IgD-negative memory B cell (primary cell): Measurements from ENCODE around the gene ANGPTL2. TPM values are rescaled to one million over a fixed set of nuclear protein-coding genes. Genes with fewer than 3 reads are reported as not detected.

ENCODE experiments used
- H3K27ac Mint-ChIP-seq, 3 donors: one replicate each; pipeline ENCODE4 v1.8.0; 2020 to 2022; ENCODE audit warnings: mild to moderate bottlenecking in 3 of 3, mixed read lengths in 3 of 3, moderate library complexity in 1 of 3
- H3K27me3 Mint-ChIP-seq: one replicate; pipeline ENCODE4 v1.8.0; 2021; ENCODE audit warnings: mixed read lengths
- H3K36me3 Mint-ChIP-seq: one replicate; pipeline ENCODE4 v1.8.0; 2020; ENCODE audit warnings: mild to moderate bottlenecking, mixed read lengths
- H3K4me1 Mint-ChIP-seq, 3 donors: one replicate each; pipeline ENCODE4 v1.8.0; 2020 to 2022; ENCODE audit warnings: mixed read lengths in 3 of 3, mild to moderate bottlenecking in 1 of 3
- H3K4me3 Mint-ChIP-seq, 4 donors: one replicate each; pipeline ENCODE4 v1.8.0; 2020 to 2022; ENCODE audit warnings: mild to moderate bottlenecking in 4 of 4, mixed read lengths in 4 of 4, moderate library complexity in 3 of 4
- H3K9me3 Mint-ChIP-seq, 3 donors: one replicate each; pipeline ENCODE4 v1.8.0; 2020 to 2021; ENCODE audit warnings: mixed read lengths in 3 of 3, mild to moderate bottlenecking in 1 of 3
- polyA plus RNA-seq: library from polyadenylated mRNA; unstranded; fragments of 300-500 nt; fragmentation: Illumina TruSeq; gene quantifications from one replicate; pipeline ENCODE4 v1.2.3, GENCODE V29; 2021

Gene ANGPTL2
- polyA plus RNA-seq, 1 donor from 2014 or later, result 0.08 TPM

- H3K27me3 Mint-ChIP-seq, result peaks cover 14% of the 10 kb centered on the region
Measured at GRCh38 chr9:127123064-127123890, 842 bp upstream of the ANGPTL2 start.

GRCh38 chr9:127121628-127122175 lies 733 bp downstream of the ANGPTL2 start:
- Mint-ChIP-seq H3K9me3 (no peaks in the 10 kb centered on the region), H3K4me1 (peaks cover 4 to 18% (median 12%) of the 10 kb centered on the region in 3 donors), H3K27ac (peak overlapping the region in 1 of 3 donors; percentile 29), H3K36me3 (peaks cover 9% of the 10 kb centered on the region), H3K4me3 (peak overlapping the region in 1 of 4 donors; percentile 14), H3K27me3 (peaks cover 14% of the 10 kb centered on the region)

More at GRCh38 chr9:127123064-127123890, 842 bp upstream of the ANGPTL2 start:
- no peaks in the 10 kb centered on the region for H3K9me3 Mint-ChIP-seq
- H3K27ac Mint-ChIP-seq, result no peak overlapping the region
- H3K4me1 Mint-ChIP-seq, result peaks cover 0 to 12% (median 7%) of the 10 kb centered on the region in 3 donors
- peaks cover 12% of the 10 kb centered on the region for H3K36me3 Mint-ChIP-seq
- peak overlapping the region in 3 of 4 donors; percentile 26 to 83 (median 54) for H3K4me3 Mint-ChIP-seq

GRCh38 chr9:127119320-127119709 lies 3.1 kb downstream of the ANGPTL2 start:
- Mint-ChIP-seq H3K27ac (no peak overlapping the region), H3K4me3 (no peak overlapping the region), H3K36me3 (peaks cover 9% of the 10 kb centered on the region), H3K4me1 (peaks cover 4 to 25% (median 14%) of the 10 kb centered on the region in 3 donors), H3K9me3 (no peaks in the 10 kb centered on the region), H3K27me3 (peaks cover 9% of the 10 kb centered on the region)

- H3K4me3 Mint-ChIP-seq, result no peak overlapping the region
- no peak overlapping the region for H3K27ac Mint-ChIP-seq
- H3K9me3 Mint-ChIP-seq, result no peaks in the 10 kb centered on the region
- H3K27me3 Mint-ChIP-seq, result peaks cover 9% of the 10 kb centered on the region
- H3K4me1 Mint-ChIP-seq, result peaks cover 4 to 25% (median 14%) of the 10 kb centered on the region in 3 donors
- H3K36me3 Mint-ChIP-seq, result peaks cover 10% of the 10 kb centered on the region
Measured at GRCh38 chr9:127118597-127119319, 3.7 kb downstream of the ANGPTL2 start.

- H3K9me3 Mint-ChIP-seq, result no peaks in the 10 kb centered on the region
- peaks cover 10% of the 10 kb centered on the region for H3K36me3 Mint-ChIP-seq
- H3K4me1 Mint-ChIP-seq, result peaks cover 4 to 23% (median 14%) of the 10 kb centered on the region in 3 donors
- H3K4me3 Mint-ChIP-seq, result no peak overlapping the region
- peaks cover 9% of the 10 kb centered on the region for H3K27me3 Mint-ChIP-seq
- no peak overlapping the region for H3K27ac Mint-ChIP-seq
Measured at GRCh38 chr9:127117801-127118200, 4.6 kb downstream of the ANGPTL2 start.

- Mint-ChIP-seq H3K9me3 (no peaks in the 10 kb centered on the region), H3K4me1 (peaks cover 4 to 21% (median 14%) of the 10 kb centered on the region in 3 donors), H3K27me3 (peaks cover 5% of the 10 kb centered on the region), H3K27ac (peak overlapping the region in 1 of 3 donors; percentile 44), H3K36me3 (peaks cover 10% of the 10 kb centered on the region), H3K4me3 (no peak overlapping the region)
Measured at GRCh38 chr9:127116957-127117356, 5.5 kb downstream of the ANGPTL2 start.

GRCh38 chr9:127116088-127116726 lies 6.2 kb downstream of the ANGPTL2 start:
- peak overlapping the region in 1 of 4 donors; percentile 49 for H3K4me3 Mint-ChIP-seq
- H3K27ac Mint-ChIP-seq, result no peak overlapping the region

GRCh38 chr9:127114606-127115005 lies 7.8 kb downstream of the ANGPTL2 start:
- Mint-ChIP-seq H3K27me3 (no peaks in the 10 kb centered on the region), H3K36me3 (peaks cover 12% of the 10 kb centered on the region), H3K27ac (no peak overlapping the region), H3K9me3 (no peaks in the 10 kb centered on the region), H3K4me1 (peaks cover 4 to 18% (median 12%) of the 10 kb centered on the region in 3 donors), H3K4me3 (no peak overlapping the region)

More at GRCh38 chr9:127116088-127116726, 6.2 kb downstream of the ANGPTL2 start:
- H3K36me3 Mint-ChIP-seq, result peaks cover 8% of the 10 kb centered on the region
- no peaks in the 10 kb centered on the region for H3K9me3 Mint-ChIP-seq
- peaks cover 4 to 18% (median 12%) of the 10 kb centered on the region in 3 donors for H3K4me1 Mint-ChIP-seq
- peaks cover 3% of the 10 kb centered on the region for H3K27me3 Mint-ChIP-seq

GRCh38 chr9:127113191-127113972 lies 9.1 kb downstream of the ANGPTL2 start:
- no peak overlapping the region for H3K27ac Mint-ChIP-seq
- H3K27me3 Mint-ChIP-seq, result no peaks in the 10 kb centered on the region
- peaks cover 6% of the 10 kb centered on the region for H3K36me3 Mint-ChIP-seq
- H3K9me3 Mint-ChIP-seq, result no peaks in the 10 kb centered on the region
- no peak overlapping the region for H3K4me3 Mint-ChIP-seq
- peaks cover 4 to 13% (median 7%) of the 10 kb centered on the region in 3 donors for H3K4me1 Mint-ChIP-seq

GRCh38 chr9:127112735-127113161 lies 9.7 kb downstream of the ANGPTL2 start:
- Mint-ChIP-seq H3K27ac (no peak overlapping the region), H3K27me3 (no peaks in the 10 kb centered on the region)

GRCh38 chr9:127112056-127112455 lies 10.4 kb downstream of the ANGPTL2 start:
- Mint-ChIP-seq H3K4me3 (no peak overlapping the region), H3K4me1 (peaks cover 2 to 10% (median 3%) of the 10 kb centered on the region in 3 donors)

More at GRCh38 chr9:127112735-127113161, 9.7 kb downstream of the ANGPTL2 start:
- H3K4me3 Mint-ChIP-seq, result no peak overlapping the region
- H3K36me3 Mint-ChIP-seq, result peaks cover 9% of the 10 kb centered on the region
- no peaks in the 10 kb centered on the region for H3K9me3 Mint-ChIP-seq
- H3K4me1 Mint-ChIP-seq, result peaks cover 4 to 13% (median 7%) of the 10 kb centered on the region in 3 donors

GRCh38 chr9:127109212-127109711 lies 13.2 kb downstream of the ANGPTL2 start:
- H3K4me3 Mint-ChIP-seq, result no peak overlapping the region
- no peak overlapping the region for H3K27ac Mint-ChIP-seq
- no peaks in the 10 kb centered on the region for H3K9me3 Mint-ChIP-seq
- H3K4me1 Mint-ChIP-seq, result no peaks in the 10 kb centered on the region
- H3K36me3 Mint-ChIP-seq, result peaks cover 9% of the 10 kb centered on the region
- H3K27me3 Mint-ChIP-seq, result no peaks in the 10 kb centered on the region

More at GRCh38 chr9:127112056-127112455, 10.4 kb downstream of the ANGPTL2 start:
- no peak overlapping the region for H3K27ac Mint-ChIP-seq
- H3K27me3 Mint-ChIP-seq, result no peaks in the 10 kb centered on the region
- H3K9me3 Mint-ChIP-seq, result no peaks in the 10 kb centered on the region
- peaks cover 9% of the 10 kb centered on the region for H3K36me3 Mint-ChIP-seq

GRCh38 chr9:127107929-127108876 lies 14.2 kb downstream of the ANGPTL2 start:
- H3K4me3 Mint-ChIP-seq, result no peak overlapping the region
- no peak overlapping the region for H3K27ac Mint-ChIP-seq
- peaks cover 7% of the 10 kb centered on the region for H3K36me3 Mint-ChIP-seq
- no peaks in the 10 kb centered on the region for H3K27me3 Mint-ChIP-seq
- no peaks in the 10 kb centered on the region for H3K9me3 Mint-ChIP-seq
- H3K4me1 Mint-ChIP-seq, result peaks cover 0 to 1% (median 0%) of the 10 kb centered on the region in 3 donors
